Stromal cell of bone marrow (primary cell): ENCODE results near the gene VPS37D.

Source experiments
- DNase-seq: peaks from one replicate; pipeline ENCODE4 v3.0.0-alpha.2; 2012; ENCODE audit warnings: low read depth

Gene VPS37D

DNA sequence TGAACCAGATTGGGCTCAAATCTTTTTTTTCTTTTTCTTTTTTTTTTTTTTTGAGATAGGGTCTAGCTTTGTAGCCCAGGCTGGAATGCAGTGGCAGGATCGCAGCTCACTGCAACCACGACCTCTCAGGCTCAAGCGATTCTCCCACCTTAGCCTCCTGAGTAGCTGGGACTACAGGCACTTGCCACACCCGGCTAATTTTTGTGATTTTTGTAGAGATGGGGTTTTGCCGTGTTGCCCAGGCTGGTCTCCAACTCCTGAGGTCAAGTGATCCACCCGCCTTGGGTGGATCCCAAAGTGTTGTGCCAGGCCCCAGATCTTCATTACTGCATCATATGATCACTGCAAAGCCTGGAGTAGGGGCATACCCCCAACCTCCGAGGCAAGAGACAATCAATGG, 12.9 kb downstream of the VPS37D start:
- no peak for DNase-seq

- no peak for DNase-seq
Measured at GRCh38 chr7:73681031-73681430, 13.4 kb downstream of the VPS37D start.

GRCh38 chr7:73682745-73683055, 15.1 kb downstream of the VPS37D start:
- DNase-seq, result no peak

GRCh38 chr7:73683056-73683787, 15.6 kb downstream of the VPS37D start, which contains the start of the genes BUD23 and DNAJC30:
BUD23 (plus strand) TSS chr7:73683597; CDS start chr7:73683626, 29 bp downstream.
DNAJC30 (minus strand) TSS chr7:73683453; CDS start chr7:73683423, 30 bp downstream.
- DNase-seq, result peak; percentile 91

DNA sequence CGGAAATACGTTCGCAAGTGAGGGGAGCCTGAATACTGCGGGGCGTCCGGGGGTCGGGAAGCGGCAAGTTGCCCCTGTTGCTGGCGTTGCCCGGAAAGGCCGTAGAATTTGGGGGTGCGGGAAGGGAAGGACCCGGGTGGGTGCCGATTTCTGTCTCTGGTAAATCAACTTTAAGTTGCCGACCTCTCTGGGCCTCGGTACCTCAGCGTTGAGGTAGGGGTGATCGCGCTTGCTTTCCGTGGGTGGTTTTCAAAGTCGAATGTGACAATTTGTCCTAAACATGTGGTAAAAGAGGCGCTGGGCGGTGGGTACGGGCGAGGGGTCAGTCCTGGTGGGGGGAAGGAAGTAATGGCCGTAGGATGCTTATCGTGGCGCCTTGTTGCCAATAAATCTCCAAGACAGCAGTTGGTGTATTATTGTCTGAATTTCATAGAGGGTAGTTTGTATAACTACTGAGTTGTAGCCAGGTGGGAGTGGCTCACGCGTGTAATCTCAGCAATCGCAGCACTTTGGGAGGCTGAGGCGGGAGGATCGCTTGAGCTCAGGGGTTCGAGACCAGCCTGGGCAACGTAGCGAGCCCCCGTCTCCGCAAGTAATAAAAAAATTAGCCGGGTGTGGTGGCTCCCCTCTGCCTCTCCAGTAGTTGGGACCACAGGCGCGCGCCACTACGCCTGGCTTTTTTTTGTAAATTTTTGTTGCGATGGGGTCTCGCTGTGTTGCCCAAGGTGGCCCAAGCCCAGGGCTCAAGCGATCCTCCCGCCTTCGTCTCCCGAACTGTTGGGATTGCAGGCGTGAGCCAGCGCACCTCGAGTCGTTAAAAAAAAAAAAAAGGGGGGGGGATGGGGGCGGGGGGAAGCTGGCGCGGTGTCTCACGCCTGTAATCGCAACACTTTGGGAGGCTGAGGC, 16.4 kb downstream of the VPS37D start:
- DNase-seq, result no peak

DNA sequence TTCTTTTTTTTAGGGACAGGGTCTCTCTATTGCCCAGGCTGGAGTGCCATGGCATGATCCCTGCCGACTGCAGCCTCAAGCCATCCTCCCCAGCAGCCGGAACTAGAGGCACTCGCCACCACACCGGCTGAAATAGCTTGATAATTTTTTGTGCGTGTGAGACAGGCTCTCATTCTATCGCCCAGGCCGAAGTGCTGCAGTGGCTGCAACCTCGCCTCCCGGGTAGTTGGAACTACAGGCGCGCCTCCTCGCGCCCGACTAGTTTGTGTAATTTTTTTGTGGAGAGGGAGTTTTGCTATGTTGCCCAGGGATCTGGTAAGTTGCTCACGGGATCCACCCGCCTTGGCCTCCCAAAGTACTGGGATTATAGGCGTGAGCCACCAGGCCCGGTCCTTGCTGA, 17.7 kb downstream of the VPS37D start:
- DNase-seq, result no peak

DNA sequence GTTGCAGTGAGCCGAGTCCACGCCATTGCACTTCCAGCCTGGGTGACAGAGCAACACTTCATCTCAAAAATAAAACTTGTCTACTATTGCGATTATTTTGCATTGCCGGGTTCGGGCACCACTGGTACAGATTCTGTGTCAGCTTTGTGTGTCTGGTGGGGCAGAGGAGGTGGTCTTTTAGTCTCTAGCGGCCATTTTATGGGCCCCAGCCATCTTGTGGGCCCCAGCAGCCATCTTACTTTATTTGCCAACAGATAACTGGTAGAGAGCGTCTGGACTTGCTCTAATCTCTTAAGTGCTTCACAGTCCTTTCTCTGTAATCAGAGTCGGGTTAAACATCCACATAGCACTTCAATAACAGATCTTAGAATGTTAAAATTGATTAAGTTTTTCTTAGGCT, 20.7 kb downstream of the VPS37D start:
- DNase-seq, result no peak

GRCh38 chr7:73690646-73691045, 23.0 kb downstream of the VPS37D start:
- no peak for DNase-seq

- DNase-seq, result no peak
Measured at GRCh38 chr7:73696372-73696771, 28.7 kb downstream of the VPS37D start.

- no peak for DNase-seq
Measured at GRCh38 chr7:73698410-73698809, 30.8 kb downstream of the VPS37D start.

DNA sequence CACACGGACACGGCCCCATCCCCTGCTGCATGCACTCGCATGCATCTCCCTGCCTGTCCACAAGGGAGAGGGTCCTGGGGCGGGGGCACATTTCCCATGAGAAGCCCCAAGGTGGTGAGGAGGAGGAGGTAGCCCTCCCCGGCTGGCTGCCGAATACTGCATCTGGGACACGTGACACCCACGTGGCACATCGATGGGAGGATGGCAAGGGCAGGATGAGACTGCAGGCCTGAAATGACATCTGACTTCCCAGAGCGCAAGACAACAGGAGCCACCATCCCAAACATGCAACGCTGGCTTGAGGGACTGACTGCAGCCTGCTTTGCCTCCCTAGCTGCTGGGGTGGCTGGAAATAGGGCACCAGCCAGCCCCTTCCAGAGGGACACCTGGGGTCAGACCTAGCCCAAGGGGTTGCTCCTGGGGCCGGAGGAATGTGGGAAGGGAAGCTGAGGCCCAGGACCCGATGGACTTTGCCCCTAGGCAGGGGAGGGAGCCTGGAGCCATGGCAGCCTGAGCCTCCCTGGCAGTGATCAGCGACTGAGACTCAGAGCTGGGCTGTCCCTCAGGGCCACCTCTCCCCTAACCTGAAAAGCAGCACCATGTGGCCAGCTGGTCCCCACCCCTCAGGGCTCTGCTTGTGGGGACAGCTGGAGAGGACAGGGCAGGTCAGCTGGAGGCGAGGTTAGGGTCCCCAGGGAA, 31.9 kb downstream of the VPS37D start:
- no peak for DNase-seq

DNA sequence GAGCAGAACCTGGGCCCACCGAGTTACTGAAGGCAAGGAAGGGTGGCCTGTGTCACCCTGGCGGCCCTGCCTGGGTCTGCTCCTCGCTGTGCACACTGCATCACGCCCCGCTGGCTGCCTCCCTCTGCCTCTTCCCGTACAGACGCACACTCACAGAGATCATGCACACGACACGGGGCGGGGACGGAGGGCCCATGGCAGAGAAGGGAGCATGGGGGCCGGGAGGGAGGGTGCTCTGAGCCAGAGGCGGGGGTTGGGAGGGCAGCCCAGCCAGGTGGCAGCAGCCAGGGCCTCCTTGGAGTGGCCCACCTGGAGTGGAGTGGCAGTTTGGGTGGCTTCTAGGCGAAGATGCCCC, 32.4 kb downstream of the VPS37D start:
- DNase-seq, result no peak

GRCh38 chr7:73700581-73701134, 33.0 kb downstream of the VPS37D start:
- DNase-seq, result no peak

GRCh38 chr7:73701357-73701995, 33.8 kb downstream of the VPS37D start:
- no peak for DNase-seq

DNA sequence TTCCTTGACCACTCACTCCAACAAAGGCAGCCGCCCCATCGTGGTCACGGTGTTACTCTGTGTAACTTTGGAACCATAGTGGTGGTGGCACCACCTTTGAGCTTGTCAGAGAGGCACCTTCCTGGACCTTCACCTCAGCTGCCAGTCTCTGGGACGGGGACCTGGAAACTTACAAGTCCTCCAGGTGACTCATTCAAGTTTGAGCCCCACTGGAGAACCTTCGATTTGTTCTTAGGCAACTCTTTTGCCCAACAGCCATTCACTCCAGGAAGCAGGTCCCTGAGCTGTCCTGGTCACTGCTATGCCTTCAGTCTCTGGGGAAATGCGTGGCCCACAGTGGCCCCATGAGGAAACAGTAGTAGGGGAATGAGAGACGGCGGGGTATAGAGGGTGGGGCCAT, 34.6 kb downstream of the VPS37D start:
- DNase-seq, result no peak

DNA sequence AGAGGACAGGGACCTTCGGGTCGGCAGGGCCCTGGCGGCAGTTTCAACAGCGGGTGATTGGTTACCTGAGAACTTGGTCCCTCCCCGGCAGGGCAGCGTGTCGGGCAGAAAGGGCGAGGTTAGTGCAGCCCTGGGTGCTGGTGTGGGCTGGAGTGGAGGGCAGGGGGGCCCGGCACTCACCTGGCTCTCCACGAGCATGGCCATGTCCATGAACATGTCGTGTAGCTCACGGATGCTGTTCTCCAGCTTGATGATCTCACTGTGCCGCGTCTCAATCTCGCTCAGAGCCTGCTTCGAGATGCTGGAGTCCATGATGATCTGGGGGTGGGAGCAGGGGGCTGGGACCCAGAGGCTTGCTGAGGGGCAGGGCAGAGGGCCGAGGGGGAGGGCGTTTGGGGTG, 35.0 kb downstream of the VPS37D start:
- no peak for DNase-seq

DNA sequence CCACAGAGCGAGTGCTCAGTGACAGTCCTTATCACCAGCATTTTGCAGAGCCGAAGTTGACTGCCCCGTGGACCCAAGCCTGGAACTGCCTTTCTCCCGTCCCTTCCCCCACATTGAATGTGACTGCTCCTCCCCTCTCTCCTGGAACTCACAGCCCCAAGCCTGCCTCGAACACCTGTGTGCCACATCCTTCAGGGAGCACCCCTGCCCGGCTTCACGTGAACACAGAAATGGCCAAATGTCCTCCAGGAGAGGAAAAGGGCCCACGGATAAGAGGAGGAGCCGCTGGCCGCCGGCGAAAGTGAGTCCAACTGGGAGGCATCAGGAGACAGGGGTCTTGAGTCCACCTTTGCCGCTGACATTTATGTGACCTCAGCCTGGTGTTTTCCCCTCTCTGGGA, 35.6 kb downstream of the VPS37D start:
- DNase-seq, result no peak

- no peak for DNase-seq
Measured at GRCh38 chr7:73703757-73704639, 36.4 kb downstream of the VPS37D start.

GRCh38 chr7:73704640-73705550, 37.3 kb downstream of the VPS37D start:
- no peak for DNase-seq

DNA sequence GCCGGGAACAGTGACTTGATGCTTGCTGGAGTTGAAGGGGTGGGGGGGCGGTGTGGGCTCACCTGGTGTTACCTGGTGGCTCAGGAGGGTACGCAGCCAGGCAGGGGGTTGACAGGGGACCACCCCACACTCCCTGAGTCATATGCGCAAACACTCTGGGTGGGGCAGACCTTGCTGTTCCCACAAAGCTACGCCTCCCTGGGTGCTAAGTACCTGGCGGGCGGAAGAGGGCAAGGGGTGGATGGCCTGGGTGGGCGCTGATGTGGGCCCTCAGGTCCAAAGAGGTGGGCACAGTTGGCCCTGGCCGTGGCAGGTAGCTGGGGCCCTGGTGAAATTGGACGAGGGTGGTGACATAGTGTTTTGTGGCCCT, 37.9 kb downstream of the VPS37D start:
- no peak for DNase-seq
